Ishikawa (cell line): ENCODE data around the gene HSF4.

Source experiments
- CEBPB ChIP-seq: IDR thresholded peaks from 2 replicates; pipeline ENCODE4 v1.6.1; 2012
- CREB1 ChIP-seq: IDR thresholded peaks from 2 replicates; pipeline ENCODE4 v1.6.1; 2012; ENCODE audit warnings: low read depth
- EGR1 ChIP-seq: IDR thresholded peaks from 2 replicates; pipeline ENCODE4 v1.6.1; 2012
- EP300 ChIP-seq: IDR thresholded peaks from 2 replicates; pipeline ENCODE4 v1.6.1; 2012; ENCODE audit warnings: borderline replicate concordance
- FOXM1 ChIP-seq: IDR thresholded peaks from 2 replicates; pipeline ENCODE4 v1.6.1; 2012; ENCODE audit warnings: low read depth, borderline replicate concordance
- MAX ChIP-seq: IDR thresholded peaks from 2 replicates; pipeline ENCODE4 v1.6.1; 2012
- NFIC ChIP-seq: IDR thresholded peaks from 2 replicates; pipeline ENCODE4 v1.6.1; 2012
- RAD21 ChIP-seq: IDR thresholded peaks from 2 replicates; pipeline ENCODE4 v1.6.1; 2012; ENCODE audit warnings: low read depth
- REST ChIP-seq: IDR thresholded peaks from 2 replicates; pipeline ENCODE4 v1.6.1; 2012; ENCODE audit warnings: low read depth, mild to moderate bottlenecking
- TAF1 ChIP-seq: IDR thresholded peaks from 2 replicates; pipeline ENCODE4 v1.6.1; 2012; ENCODE audit warnings: low read depth, mild to moderate bottlenecking
- TCF12 ChIP-seq: IDR thresholded peaks from 2 replicates; pipeline ENCODE4 v1.6.1; 2012; ENCODE audit warnings: low read depth
- TEAD4 ChIP-seq: IDR thresholded peaks from 2 replicates; pipeline ENCODE4 v1.6.1; 2012
- USF1 ChIP-seq: IDR thresholded peaks from 2 replicates; pipeline ENCODE4 v1.6.1; 2012
- YY1 ChIP-seq: IDR thresholded peaks from 2 replicates; pipeline ENCODE4 v1.6.1; 2012; ENCODE audit warnings: low read depth
- ZBTB7A ChIP-seq: IDR thresholded peaks from 2 replicates; pipeline ENCODE4 v1.6.1; 2012; ENCODE audit warnings: low read depth

The HSF4 gene

GRCh38 chr16:67164599-67165061 is at the start of gene HSF4:
Gene HSF4 (plus strand): TSS chr16:67164745. CDS start chr16:67164812, 67 bp downstream.
- TF ChIP-seq TCF12 (0 out of 2 replicates have a peak, but pooled peaks have one; percentile 24), TEAD4 (no peak), FOXM1 (no peak), ZBTB7A (no peak), CREB1 (no peak), NFIC (no peak), CEBPB (no peak), MAX (peak; percentile 88), YY1 (no peak), EGR1 (no peak), USF1 (peak; percentile 82), RAD21 (no peak), TAF1 (no peak), EP300 (0 out of 2 replicates have a peak, but pooled peaks have one; percentile 11), REST (no peak)

- TF ChIP-seq NFIC = no peak
- no peak for TF ChIP-seq YY1
- TF ChIP-seq RAD21 = no peak
- TF ChIP-seq EGR1 = no peak
- TF ChIP-seq CREB1 = no peak
These were observed 49.8 kb upstream of the HSF4 start for GRCh38 chr16:67114793-67115192.

- TF ChIP-seq EP300 (no peak), CREB1 (no peak), FOXM1 (no peak), TCF12 (no peak), TAF1 (no peak), TEAD4 (no peak), RAD21 (no peak), USF1 (no peak), EGR1 (no peak), CEBPB (no peak), YY1 (no peak), NFIC (no peak), MAX (no peak), ZBTB7A (no peak), REST (no peak)
These were observed 48.9 kb upstream of the HSF4 start for GRCh38 chr16:67115639-67116038.

GRCh38 chr16:67116388-67117311 is 47.9 kb upstream of the HSF4 start:
- TF ChIP-seq TEAD4 = no peak
- TF ChIP-seq TCF12 = no peak
- no peak for TF ChIP-seq TAF1
- no peak for TF ChIP-seq YY1
- no peak for TF ChIP-seq REST
- TF ChIP-seq CREB1 = no peak
- no peak for TF ChIP-seq CEBPB
- no peak for TF ChIP-seq EP300
- TF ChIP-seq RAD21 = no peak
- no peak for TF ChIP-seq MAX
- no peak for TF ChIP-seq EGR1
- no peak for TF ChIP-seq NFIC
- no peak for TF ChIP-seq USF1
- TF ChIP-seq ZBTB7A = no peak
- TF ChIP-seq FOXM1 = no peak
